ENCODE data around the gene ANKS1B.
"Not testable (repeated sequence)": the region's sequence is repeated elsewhere in the genome, so short reads cannot be mapped to it uniquely, and the experiment has no call there.

ANKS1B gene

DNA sequence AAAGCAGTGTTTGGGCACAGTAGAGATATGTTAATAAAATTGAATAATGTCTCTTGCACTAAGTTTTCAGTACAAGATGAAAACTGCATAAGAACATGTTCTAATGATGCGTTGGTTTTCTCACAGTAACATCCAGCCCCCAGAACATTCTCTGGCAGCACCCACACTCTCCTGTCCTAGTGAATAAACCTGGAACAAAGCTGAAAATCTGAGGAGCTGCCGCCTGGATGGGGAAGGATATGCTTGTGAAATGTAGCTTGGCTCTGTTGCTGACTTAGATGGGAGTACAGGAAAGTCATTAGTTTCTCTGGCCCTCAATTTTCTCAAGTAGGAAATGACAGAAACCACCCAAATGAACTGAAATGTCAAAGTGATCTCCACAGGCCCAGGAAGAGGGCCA, 1015.8 kb downstream of the ANKS1B start:
- H3K27ac ChIP-seq: no peak overlapping the region

DNA sequence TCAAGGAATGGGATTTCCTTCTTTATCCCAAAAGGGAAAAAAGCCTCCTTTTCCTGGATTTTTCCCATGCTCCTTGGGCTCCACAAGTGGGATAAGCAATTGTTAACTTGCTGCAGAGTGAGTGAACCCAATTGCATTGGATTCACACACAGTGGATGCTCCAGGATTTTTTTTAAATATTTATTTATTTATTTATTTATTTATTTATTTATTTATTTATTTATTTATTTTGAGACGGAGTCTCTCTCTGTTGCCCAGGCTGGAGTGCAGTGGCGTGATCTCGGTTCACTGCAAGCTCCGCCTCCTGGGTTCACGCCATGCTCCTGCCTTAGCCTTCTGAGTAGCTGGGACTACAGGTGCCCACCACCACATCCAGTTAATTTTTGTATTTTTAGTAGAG, 1027.6 kb downstream of the ANKS1B start:
- not testable (repeated sequence) for H3K4me3 ChIP-seq, H3K27ac ChIP-seq

More for the DNA sequence above, 1015.8 kb downstream of the ANKS1B start:
- no peak overlapping the region for H3K4me3 ChIP-seq

DNA sequence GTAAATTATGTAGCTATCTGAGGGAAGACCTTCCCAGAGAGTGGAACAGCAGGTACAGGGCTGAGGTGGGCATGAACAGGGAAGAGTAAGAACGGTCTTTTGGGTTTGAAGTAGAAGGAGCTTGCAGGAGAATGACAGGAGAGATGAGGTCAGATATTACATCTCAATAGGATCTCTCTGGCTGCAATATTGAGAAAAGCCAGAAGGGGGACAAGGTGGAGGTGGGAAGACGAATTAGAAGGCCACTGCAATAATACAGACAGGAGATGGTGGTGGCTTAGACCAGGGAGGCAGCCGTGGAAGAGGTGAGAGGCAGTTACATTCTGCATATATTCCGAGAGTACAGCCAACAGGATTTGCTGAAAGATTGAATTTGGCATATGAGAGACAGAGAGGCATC, 1029.5 kb downstream of the ANKS1B start:
- H3K27ac ChIP-seq: no peak overlapping the region
- no peak overlapping the region for H3K4me3 ChIP-seq

DNA sequence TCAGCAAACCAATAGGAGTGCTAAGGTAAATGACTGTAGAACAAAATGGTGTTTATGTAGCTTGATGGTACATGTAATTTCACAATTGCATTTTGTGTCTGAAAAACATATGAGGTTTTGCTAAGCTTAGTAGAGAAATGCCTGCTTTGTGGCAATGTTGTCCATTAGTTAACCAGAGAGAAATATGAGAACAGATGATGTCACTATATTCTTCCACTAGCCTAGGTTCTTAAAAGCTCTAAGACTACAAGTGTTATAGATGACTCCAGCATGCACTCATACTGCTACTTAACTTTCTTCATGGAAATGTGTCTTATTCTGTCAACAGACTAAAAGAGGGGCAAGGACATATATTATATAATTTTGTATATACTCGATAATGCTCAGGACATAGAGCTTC, 1030.2 kb downstream of the ANKS1B start:
- Histone ChIP-seq H3K4me3 (no peak overlapping the region), H3K27ac (no peak overlapping the region)

DNA sequence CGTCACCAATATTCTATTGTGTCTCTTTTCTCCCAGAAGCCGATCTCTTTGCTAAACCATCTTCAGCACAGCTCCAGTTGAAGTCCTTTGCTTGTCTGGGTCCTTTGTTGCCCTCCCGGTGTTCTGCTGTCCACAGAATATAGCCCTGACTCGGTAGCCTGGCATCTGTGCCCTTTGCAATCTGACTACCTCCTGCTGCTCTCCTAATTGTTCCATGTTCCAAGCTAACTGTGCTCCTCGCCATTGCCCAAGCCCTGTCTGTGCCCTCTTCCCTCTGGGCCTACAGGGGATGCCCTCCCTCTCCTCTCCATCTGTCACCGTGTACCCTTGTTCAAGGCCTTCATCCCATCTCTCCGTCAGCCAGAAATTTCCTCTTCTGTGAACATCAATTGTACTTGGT, 1033.3 kb downstream of the ANKS1B start:
- Histone ChIP-seq H3K4me3 (no peak overlapping the region), H3K27ac (no peak overlapping the region)

DNA sequence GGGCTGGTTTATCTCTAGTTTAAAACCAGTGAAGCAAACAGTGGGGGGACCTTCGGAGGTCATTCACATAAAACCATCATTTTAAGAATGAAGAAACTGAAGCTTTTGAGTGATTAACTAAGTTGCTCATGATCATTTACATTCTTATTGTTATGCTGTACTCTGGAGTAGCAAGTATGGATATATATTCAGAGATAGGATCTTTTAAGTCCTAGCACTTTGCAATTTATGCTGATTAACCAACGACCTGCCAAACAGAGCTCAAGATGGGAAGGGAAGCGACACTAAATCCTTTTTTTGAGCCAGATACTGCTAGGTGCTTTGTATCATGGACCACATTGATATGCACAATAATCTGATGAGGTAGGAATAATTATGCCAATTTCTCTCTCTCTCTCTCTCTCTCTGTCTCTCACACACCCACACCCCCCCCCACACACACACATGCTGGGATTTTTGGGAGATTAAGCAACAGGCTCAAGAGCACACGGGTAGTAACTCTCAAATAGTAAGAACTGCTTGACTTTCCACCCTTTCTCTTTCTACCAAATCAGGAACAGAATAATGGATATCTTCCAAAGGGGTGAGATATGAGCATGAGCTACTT, 1036.3 kb downstream of the ANKS1B start:
- no peak overlapping the region for H3K27ac ChIP-seq
- no peak overlapping the region for H3K4me3 ChIP-seq

DNA sequence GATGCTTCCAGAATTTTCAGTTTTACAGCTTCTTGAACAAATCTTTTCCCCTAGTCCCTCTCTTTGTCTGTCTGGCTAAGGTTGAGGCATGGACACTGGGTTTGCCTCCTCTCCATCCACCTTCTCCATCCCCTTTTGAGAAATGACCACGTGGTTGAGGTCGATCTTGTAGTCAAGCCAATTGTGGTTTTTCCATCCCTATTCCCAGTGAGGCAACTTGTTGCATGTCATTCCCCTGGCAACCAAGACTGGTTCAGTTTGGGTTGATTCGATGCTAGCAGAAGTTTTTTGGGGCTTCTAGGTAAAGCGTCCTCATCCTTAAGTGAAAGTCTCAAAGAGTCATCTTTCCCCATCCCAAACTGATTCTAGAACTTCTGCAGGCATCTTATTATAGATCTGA, 1038.9 kb downstream of the ANKS1B start:
- no peak overlapping the region for H3K27ac ChIP-seq
- no peak overlapping the region for H3K4me3 ChIP-seq

DNA sequence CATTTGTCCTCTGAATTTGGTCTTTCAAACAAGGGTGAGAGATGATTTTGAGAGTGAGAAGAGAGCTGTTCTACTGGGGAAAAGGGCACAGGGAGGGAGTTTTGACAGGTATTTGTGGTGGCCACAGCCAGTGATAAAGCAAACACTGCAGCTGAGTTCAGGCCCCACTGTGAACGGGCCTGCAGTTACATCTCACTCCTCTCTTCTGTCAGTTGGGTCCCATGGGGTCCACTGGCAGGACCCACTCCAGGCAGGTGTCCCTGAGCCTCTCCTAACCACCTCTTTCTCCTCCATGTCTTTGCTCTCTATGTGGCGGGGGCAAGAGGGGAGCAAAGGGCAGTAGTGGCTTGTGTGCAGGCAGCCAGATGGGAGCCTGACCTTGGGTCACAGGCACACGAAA, 1044.8 kb downstream of the ANKS1B start:
- no peak overlapping the region for H3K27ac ChIP-seq
- no peak overlapping the region for H3K4me3 ChIP-seq

DNA sequence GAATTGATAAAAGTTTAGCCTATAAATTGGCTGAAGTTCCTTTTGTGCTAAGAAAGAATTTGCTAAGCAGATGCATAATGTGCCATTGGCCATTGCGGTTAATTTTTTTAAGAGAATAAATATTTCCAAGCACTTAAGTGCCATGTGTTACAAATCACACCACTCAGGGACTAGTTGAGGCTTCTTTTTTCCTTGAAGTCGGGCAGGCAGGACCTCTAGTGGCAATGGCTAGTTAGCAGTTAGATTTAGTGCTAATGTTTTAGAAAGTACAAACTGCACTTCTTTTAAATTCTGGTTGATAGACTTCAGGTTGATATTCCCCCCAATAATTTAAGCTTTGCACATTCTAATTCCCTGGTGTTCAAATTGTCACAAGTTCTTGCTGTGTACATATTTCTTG, 1045.4 kb downstream of the ANKS1B start:
- no peak overlapping the region for H3K4me3 ChIP-seq
- H3K27ac ChIP-seq: no peak overlapping the region

DNA sequence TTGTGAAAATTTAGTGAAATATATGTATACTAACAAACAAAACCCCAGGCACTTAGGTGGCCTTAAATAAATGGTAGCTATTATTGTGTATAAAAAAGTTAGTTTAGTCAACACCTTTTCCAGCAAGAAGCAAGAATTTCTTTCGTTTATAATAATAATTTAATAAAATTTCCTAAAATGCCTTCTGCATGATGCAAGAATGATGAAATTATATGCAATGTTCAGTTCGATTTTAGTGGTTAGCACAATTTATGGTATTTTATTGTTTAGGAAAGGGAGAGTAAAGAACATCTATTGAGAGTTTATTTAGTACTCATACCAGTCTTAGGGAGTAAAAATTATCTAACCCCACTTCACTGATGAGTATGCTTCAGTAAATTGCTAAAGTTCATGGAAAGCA, 1048.9 kb downstream of the ANKS1B start:
- no peak overlapping the region for H3K4me3 ChIP-seq
- H3K27ac ChIP-seq: no peak overlapping the region

DNA sequence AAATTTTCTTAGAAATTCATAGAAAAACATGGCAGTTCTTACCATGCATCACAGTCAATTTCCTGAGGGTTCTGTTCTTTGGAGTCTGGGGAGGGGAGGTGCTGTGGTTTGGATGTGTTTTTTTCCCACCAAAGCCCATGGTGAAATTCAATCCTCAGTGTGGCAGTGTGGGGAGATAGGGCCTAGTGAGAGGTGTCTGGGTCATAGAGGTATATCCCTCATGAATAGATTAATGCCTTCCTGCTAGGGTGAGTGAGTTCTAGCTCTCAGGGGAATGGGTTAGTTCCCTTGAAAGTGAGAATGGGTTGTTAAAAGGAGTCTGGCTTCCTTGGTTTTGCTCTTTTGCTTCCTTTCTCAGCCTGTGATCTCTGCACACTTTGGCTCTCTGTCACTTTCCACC, 1061.9 kb downstream of the ANKS1B start:
- H3K27ac ChIP-seq: no peak overlapping the region
- no peak overlapping the region for H3K4me3 ChIP-seq

DNA sequence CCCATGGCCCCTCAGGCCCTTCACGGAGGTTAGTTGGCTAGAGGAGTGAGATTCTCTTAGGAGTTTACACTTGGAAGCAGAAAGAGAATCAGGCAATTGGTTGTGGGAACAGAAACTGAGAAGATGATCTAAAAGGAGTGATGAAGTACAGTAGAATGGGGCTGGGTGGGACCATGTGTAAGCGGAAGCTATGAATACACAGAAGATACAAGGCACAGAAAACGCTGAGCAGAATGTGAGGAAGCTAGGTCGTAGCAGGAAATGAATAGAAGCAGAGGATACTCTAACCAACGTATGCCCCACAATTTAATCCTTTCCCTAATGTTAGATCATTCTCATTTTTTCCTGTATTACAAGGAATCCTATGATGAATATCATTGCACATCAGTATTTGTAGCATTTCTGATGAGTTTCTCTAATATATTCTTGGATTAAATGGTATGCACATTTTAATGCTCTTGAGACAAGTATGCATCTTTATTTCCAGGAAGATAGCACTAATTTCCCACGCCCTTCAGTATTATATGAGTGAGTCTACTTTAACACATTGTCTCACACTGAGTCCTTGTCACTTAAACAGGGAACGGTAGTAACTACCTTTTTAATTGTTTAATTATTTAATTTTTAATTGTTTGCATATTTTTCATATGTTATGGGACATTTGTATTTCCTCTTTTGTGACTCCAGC, 1066.4 kb downstream of the ANKS1B start:
- H3K4me3 ChIP-seq: no peak overlapping the region
- H3K27ac ChIP-seq: no peak overlapping the region

DNA sequence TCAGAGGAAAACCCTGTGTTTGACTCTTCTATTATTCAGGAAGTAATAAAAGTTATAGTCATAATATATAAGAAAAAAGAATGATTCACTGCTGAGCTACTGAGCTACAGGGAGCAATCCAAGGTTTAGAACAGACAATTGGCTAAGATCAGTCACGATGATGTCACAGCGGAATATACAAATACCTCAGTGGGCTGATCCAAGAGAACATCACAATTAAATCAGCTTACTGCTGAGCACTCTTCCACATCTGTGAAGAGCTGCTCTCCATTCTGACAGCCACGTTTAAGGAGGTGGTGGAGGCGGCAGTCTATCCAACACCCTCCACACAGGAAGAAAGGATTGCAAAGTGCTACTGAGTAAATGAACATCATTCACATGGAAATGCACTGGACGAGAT, 1068.6 kb downstream of the ANKS1B start:
- H3K4me3 ChIP-seq: no peak overlapping the region
- H3K27ac ChIP-seq: no peak overlapping the region

DNA sequence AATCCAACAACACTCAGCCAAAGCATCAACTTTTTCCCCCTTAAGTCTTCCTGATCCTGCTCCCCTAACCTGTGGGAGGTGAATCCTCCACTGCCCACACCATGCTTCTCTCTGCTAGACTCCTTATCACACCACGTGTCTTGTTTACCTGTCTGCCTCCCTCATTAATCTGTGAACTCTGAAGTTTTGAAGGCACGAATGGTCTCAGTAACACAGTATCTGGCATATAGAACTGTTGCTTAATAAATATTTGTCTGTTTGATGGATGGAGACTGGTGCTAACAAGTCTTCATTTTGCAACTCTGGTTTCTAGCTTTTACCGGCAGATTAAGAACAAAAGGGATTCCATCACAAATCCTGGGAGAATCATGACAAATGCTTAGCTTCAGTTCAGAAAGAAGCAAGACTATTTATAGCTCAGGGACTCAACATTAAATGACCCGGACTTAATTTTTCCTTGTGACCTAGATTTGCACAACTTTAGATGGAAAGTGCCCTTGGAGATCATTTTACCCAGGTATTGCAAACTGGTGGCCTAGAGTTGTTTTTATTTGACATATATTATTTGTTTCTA, 1072.2 kb downstream of the ANKS1B start:
- no peak overlapping the region for H3K27ac ChIP-seq
- H3K4me3 ChIP-seq: no peak overlapping the region

DNA sequence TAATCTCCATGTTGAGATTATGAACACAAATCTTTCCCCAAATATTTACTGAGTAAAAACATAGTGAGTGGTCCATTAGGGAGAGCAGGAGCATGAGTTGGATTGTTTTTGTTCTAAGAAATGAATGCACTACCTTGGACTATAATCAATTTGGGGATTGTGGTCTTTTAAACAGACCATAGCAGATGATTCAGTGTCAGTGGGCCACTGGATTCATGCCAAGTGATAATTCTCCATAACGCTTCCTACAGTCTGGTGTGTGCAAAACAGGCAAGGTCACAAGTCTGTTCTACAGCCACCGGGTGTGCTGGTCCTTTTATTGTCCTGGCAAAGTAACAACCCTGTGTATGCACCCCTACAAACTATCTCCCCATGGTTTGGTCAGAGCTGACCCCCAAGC, 1073.3 kb downstream of the ANKS1B start:
- H3K27ac ChIP-seq: no peak overlapping the region
- H3K4me3 ChIP-seq: no peak overlapping the region

DNA sequence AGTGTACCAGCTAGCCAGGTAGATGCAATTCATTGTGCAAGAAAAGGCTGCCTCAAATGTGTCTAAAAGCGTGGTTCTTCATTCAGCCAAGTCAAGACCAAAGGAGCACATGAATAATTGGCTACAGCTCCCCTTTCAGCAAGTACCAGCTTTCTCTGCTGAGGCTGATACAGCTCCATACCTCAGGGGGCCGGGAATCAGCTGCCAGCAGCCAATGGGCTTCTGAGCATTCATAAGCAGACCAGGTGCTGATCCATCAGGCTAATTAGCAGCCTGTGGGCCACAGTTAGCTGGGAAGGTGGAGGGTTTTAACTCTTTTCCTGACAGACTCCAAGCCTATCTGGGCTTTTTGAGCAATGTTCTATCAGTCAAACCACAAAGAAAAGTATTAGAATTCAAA, 1075.0 kb downstream of the ANKS1B start:
- H3K27ac ChIP-seq: no peak overlapping the region
- no peak overlapping the region for H3K4me3 ChIP-seq

DNA sequence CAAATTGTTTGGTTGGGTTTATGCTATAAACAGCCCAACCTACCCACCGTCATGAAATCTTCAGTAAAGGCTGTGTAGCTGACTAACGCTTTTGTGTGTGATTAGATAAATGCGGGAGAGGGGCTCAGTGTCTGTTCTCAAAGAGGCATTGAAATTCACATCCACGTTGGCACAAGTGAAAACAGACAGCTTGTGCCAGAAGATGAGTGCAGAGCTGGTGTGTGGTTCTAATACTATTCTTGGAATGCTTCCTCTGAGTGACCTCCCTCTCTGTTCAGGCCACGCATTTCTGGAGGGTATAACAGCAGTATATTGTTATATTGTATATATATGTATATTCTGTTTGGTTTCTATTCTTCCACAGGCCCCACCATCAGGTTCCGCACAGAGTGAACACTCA, 1075.9 kb downstream of the ANKS1B start:
- H3K27ac ChIP-seq: no peak overlapping the region

DNA sequence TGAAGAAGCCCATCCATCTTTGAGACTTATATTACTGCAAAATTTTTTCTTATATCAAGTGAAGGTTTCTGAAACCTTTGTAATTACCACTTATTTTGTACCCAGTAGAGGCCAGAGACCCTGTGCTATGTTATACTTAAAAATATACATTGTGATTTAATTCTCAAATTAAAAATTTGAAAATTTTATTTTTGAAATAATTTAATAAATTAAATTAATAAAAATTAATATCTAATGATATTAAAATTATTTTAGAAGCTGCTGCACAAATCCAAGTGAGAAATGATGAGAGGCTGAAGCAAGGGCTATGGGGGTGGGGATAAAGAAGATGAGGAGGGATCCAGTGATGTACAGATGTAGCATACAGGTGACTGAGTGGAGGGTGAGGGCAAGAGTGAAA, 1080.9 kb downstream of the ANKS1B start:
- no peak overlapping the region for H3K27ac ChIP-seq
- no peak overlapping the region for H3K4me3 ChIP-seq

More for the DNA sequence above, 1075.9 kb downstream of the ANKS1B start:
- H3K4me3 ChIP-seq: no peak overlapping the region

DNA sequence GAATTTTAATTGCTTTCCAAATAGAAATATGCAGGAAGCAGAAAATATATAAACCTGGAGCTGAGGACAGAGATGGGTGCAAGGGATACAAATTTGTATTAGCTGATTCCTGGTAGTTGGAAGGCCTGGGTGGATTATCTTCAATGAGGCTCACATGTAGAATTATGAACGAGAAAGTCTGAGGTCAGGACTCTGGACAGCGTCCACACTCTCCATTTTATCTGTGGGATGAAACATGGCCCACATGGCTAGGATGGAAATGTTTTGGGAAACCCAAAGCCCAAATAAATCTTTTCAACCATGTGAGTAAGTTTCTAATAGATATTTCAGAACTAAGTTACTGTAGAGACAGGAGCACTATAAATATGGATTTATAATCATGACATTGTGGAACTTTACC, 1083.5 kb downstream of the ANKS1B start:
- Histone ChIP-seq H3K27ac (no peak overlapping the region), H3K4me3 (no peak overlapping the region)

DNA sequence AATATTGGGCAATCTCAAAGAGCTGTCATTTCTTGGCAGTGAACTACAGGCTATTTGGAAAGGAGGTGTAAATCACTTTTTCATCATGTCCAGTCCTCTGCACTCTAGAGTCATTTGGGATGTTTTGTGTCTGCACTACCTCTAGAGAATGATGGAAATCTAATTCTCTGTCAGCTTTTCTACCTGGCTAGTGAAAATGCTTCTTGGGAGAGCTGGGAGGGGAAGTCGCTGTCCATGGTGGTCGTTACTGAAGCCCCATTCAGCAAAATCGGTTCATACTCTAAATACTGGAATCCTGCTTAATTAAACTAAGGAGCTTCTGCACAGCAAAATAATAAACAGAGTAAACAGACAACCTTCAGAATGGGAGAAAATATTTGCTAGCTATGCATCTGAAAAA, 1087.8 kb downstream of the ANKS1B start:
- no peak overlapping the region for H3K27ac ChIP-seq

DNA sequence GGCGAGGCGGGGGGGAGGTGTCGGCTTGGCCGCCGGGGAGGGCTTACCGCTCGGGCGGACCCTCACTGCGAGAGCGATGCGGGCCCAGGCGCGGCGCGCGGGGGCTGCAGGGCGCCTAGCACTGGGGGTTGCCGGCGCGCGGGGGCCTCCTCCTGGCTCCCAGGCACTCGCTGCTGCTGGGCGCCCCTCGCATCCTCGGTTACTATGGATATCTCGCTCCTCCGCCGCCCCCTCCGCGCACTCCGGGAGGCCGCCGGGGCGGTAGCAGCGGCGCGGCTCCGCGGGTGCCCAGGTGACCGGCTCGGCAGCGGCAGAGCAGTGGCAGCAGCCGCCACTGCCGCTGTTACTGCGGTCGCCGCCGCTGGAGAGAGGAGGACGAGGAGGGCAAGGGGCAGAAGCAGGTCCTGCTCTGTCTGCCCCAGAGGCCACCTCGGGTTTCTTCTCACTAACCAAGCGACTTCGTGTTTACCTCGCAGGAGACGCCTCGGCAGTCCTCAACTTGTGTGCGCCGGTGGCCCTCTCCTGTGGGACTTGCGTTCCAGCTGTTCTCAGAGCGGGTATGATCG, 1089.6 kb downstream of the ANKS1B start:
- Histone ChIP-seq H3K4me3 (peak overlapping the region in 3 of 7 experiments; percentile 9 to 30 (median 15)), H3K27ac (no peak overlapping the region)

More for the DNA sequence above, 1087.8 kb downstream of the ANKS1B start:
- no peak overlapping the region for H3K4me3 ChIP-seq
